Myocyte (in vitro differentiated cells): ENCODE measurements around the gene ACSL6. TPM values are rescaled to one million over a fixed set of nuclear protein-coding genes. Genes with fewer than 3 reads are reported as not detected.

Experiments
- DNase-seq: peaks from one replicate; pipeline ENCODE4 v3.0.0-alpha.2; 2012; ENCODE audit warnings: low read depth
- polyA plus RNA-seq: library from polyadenylated mRNA; unstranded; fragments of >200 nt; gene quantifications from one replicate; pipeline ENCODE4 v1.2.1, GENCODE V29; 2012; ENCODE audit warnings: missing spikeins
- total RNA-seq: library from RNA; depleted of rRNA; stranded (reverse); fragments of >200 nt; gene quantifications from 2 replicates; pipeline ENCODE4 v1.2.3, GENCODE V29; 2014

The ACSL6 gene, protein sequence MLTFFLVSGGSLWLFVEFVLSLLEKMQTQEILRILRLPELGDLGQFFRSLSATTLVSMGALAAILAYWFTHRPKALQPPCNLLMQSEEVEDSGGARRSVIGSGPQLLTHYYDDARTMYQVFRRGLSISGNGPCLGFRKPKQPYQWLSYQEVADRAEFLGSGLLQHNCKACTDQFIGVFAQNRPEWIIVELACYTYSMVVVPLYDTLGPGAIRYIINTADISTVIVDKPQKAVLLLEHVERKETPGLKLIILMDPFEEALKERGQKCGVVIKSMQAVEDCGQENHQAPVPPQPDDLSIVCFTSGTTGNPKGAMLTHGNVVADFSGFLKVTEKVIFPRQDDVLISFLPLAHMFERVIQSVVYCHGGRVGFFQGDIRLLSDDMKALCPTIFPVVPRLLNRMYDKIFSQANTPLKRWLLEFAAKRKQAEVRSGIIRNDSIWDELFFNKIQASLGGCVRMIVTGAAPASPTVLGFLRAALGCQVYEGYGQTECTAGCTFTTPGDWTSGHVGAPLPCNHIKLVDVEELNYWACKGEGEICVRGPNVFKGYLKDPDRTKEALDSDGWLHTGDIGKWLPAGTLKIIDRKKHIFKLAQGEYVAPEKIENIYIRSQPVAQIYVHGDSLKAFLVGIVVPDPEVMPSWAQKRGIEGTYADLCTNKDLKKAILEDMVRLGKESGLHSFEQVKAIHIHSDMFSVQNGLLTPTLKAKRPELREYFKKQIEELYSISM
- total RNA-seq, result 0.31 and 1.3 TPM in 2 replicates
- 0.57 TPM for polyA plus RNA-seq

DNA sequence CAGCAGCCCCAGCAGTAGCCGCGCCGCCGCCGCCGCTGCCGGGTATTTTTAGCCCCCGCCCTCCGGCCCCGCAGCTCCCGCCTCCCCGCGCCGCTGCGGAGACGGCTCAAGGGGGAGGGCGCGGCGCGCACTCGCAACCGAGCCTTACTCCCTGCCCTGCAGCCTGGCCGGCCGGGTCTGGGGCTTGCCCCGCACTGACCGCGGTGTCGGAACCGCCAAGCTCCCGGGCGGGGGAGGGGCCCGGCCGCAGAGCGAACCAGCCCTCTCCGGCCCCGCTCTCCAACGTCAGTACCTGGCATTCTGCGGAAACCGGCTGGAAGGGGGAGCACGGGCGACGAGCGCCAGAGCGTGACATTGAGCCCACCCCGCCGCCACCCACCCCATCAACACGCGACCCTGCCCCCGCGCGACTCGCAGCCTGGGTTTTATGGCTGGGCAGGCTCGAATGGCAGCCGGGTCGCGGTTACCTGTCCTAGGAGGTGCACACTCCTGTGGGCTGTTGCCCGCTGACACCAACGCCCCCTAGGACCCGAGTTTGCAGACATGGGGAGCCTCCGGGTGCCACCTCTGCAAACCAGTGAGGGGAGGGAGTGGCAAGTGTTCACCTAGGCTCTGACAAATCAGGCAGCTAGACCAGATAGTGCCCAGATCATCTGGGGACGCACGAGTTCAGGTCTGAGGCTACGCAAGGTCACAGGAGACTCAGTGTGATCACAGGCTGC is at the start of gene ACSL6:
Gene ACSL6, minus strand, starts transcription at position 37 of the 722 bp plus-strand sequence. CDS start 105 bp downstream, outside the sequence.
- no peak for DNase-seq

DNA sequence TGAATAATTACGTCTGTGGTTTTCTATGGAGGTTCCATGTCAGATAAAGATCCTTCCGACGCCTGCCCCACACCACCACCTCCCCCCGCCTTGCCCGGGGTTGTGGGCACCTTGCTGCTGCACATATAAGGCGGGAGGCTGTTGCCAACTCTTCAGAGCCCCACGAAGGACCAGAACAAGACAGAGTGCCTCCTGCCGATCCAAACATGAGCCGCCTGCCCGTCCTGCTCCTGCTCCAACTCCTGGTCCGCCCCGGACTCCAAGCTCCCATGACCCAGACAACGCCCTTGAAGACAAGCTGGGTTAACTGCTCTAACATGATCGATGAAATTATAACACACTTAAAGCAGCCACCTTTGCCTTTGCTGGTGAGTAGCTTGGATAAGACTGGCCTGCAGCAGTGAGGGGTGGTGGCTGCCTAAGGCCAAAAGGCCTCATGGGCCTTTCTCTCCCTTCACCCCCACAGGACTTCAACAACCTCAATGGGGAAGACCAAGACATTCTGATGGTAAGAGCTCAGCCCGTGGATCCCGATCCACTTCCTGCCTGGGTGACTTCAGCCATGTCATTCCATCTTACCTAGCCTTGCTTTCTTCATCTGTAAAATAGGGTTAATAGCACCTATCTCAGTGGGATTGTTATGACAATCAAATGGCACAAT is 49.2 kb upstream of the ACSL6 start, which contains the start of gene IL3:
Gene IL3, plus strand, starts transcription at position 155 of the 661 bp plus-strand sequence. Its CDS starts 52 bp downstream, at position 207.
- no peak for DNase-seq

DNA sequence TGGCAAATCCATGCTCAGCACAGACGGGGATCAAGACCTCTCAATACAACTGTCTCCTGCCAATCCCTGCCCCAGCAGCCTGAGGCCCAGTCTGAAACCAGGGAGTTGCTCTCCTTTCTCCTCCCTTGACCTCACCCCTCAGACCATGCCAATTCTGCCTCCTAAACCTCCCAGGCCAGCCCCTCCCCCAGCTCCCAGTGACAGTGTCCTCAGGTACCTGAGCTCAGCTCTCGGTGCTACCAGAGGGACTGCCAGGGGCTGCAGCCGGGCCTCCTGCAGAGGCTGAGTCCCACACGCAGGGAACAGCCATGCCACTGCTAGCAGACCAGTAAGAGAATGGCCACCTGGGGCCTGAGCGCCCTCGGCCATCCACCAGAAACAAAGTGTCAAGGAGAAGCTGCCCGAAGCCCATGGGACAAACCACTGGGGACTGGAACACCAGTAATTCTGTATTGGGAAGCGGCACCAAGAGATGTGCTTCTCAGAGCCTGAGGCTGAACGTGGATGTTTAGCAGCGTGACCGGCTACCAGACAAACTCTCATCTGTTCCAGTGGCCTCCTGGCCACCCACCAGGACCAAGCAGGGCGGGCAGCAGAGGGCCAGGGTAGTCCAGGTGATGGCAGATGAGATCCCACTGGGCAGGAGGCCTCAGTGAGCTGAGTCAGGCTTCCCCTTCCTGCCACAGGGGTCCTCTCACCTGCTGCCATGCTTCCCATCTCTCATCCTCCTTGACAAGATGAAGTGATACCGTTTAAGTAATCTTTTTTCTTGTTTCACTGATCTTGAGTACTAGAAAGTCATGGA is 48.4 kb upstream of the ACSL6 start:
- DNase-seq, result no peak

DNA sequence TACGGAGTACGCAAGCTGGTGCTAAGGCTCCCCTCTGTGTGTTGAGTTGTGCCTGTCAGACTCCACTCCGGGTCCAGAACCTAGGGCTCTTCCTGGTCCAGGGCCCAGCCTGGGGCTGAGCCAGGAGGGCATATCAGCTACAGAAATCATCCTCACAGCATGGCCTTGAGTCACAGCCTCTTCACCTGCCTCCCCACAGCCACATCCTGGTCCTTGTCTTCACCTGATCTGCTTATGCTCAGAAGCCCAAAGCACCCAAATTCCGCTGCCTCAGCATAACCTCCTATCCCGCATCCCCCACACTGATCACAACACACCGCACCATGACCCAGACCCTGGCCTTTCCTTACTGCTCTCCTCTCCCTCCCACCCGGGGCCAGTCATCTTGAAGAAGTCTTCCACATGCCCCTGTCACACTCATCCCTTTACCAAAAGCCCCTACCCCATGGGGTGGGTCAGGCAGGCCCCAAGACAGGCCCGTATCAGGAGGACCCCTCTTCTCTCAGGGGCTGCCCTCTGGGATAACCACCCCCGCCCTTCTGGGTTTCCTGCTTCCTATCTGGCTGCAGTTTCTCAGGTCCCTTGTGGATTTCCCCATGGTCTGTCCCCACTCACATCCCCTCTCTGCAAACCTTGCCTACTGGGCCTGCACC is 47.7 kb upstream of the ACSL6 start:
- no peak for DNase-seq

DNA sequence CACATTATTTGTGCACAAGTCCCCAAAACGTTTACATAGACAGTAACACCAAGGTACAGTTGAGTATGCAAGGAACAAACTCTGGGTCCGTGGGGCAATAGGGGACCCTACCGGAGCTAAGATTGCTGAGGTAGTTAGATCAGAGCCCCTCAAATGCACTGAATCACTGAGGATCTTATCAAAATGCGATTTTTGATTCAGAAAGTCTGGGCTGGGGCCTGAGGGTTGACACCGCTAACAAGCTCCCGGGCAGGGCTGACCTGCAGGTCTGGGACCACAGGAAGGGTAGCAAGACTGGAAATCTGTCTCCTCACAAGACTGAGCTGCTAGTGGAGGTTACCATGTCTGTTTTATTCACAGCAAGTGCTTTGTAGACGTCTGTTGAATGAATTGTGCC is 47.2 kb upstream of the ACSL6 start:
- DNase-seq, result no peak

DNA sequence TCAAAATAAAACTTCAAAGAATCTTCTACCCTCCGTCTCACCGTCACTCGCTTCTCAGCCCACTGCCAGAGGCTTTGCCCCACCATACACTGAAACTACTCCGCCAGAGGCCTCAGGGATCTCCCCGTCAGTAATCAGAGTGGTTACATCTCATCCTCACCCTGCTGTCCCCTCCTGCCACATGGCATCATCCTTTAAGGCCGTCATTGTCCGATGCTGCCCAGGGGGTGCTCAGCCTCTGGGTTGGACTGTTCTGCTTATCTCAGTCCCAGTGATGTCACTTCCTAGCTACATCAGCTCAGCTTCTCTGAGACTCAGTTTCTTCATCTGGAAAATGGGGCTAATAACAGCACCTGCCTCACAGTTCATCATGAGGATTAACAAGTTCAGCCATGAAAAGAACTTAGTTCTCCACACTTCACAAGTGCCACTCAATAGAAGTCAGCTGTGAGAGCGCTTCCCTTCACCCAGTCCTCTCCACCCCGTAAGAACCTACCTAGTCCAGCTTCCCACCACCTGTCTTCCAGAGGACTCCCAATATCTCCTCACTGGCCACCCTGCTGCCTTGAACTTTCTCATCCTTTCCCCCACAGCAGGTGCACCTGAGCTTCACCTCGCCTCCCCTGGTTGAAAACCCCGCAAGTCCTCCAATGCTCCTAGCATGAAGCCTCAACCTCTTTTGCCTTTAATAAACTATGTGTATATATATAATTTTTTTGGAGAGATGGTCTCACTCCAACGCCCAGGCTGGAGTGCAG is 46.2 kb upstream of the ACSL6 start:
- DNase-seq, result no peak

DNA sequence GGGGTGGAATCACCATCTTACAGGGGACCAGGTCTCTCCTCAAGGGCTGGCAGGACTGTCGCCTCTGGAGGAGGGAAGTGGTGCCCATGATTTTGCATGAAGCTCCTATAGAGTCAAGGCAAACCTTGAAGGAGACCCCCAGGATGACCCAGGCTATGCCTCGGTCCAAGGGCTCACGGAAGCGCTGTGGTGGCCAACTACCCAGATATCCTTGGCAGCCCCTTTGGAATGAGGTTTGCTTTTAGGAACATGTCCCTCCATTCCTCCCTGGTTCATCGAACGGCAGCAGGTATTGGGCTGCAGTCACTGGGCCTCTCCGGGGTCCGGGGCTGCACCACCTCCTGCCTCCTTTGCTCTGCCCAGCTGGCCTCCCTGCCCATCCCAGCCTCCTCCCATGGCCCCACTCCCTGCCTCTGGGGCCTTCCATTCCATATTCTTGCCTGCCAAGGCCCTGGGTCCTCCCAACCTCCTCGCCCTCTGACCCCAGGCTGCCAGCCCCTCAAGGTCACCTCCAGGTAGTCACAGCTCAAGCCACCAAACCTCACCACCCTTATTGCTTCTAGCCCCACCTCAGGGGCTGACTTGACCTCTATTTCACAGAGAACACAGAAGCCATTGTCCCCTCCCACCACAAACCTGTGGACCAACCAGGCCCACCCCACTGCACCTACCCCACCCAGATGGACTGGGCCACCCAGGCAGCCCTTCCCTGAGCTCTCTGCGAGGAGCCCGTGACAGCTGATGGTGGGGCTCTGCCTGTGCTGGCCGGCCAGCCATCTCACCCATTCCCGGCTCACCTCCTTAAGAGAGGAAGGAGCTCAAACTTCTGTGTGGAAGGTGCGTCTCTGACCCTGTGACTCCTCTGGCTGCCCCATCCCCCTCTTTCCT is 45.4 kb upstream of the ACSL6 start:
- no peak for DNase-seq

DNA sequence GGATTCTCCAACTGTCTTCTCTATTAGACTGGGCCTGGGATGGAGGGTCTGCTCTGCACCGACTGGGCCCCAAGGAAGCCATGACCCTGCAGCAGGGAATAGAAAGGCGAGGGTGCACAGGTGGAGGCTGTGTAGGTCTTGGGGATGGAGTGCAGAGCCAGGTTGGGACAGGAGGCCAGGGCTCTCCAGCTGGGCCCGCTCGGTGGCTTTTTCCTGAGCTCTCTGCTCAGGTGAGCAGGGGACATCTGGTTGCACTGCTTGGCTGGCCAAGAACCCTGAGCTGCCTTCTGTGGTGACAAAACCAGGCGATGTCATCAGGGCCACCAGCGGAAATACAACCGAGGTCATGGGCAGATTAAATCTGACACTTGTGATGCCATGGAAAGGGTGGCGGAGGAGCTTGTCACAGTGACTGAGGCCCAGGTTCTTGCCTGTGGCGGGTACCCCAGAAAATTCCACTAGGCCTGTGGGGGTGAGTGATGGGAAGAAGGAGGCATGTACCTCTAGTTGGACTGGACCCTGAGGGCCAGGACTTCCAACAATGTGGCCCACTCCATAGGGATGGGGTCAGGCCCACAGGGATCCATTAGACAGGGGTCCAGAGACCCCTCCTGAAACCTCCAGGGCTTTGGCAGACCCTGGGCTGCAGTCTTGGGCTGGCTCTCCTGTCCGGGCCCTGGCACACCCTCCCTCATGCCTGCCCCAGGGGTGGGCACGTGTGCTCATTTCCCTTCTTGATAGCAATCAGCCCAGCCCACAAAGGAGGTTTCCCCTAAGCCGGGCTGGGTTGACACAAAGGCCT is 44.6 kb upstream of the ACSL6 start:
- no peak for DNase-seq

DNA sequence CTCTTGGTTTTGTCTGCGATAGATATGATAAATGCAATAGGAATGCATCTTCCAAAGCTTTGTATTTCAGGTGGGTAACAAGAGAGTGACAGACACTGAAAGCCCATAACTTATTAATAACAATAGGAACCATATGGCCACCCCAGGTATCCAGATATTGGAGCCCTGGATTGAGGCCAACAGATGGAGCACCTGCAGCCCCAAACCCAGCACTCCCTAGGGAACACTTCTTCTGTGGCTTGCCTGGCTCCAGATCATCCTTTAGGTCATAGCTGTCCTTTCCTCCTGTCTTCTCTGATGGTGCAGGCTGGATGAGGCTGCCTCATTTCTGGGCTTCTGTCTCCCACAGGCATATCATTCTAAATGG is 44.0 kb upstream of the ACSL6 start:
- DNase-seq, result no peak

DNA sequence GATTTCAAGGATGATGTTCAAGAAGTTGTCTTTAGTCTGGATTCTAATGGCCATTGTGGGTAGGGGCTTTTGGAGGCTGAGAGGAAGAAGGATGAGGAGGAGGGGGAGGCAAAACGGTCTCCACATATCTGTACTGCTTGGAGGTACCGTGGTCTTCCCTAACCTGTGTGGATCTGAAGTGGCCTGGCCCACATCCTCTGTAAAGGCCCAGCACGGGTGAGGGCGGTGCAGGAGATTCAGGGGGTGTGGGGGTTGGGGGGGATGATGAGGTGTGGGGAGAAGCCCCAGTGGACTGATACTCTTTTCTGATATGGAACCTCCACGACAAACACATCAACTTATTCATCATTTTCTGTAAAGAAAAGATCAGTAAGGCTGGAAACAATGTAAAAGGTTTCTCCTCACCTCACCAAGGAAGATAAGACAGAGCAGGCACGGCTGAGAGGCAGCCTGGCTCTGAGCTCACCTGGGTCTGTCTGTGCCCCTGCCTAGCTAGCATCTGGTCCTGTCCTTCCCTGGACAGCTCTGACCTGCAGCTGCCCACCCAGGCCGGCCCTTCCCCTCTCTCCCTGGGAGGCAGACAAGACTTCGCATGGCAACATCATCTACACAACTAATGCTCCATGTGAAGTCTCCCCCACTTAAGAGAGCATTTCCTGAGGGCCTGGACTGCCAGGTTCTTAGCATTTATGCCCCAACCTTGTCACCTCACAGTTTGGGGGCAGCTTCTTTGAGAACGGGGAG is 43.4 kb upstream of the ACSL6 start:
- no peak for DNase-seq

DNA sequence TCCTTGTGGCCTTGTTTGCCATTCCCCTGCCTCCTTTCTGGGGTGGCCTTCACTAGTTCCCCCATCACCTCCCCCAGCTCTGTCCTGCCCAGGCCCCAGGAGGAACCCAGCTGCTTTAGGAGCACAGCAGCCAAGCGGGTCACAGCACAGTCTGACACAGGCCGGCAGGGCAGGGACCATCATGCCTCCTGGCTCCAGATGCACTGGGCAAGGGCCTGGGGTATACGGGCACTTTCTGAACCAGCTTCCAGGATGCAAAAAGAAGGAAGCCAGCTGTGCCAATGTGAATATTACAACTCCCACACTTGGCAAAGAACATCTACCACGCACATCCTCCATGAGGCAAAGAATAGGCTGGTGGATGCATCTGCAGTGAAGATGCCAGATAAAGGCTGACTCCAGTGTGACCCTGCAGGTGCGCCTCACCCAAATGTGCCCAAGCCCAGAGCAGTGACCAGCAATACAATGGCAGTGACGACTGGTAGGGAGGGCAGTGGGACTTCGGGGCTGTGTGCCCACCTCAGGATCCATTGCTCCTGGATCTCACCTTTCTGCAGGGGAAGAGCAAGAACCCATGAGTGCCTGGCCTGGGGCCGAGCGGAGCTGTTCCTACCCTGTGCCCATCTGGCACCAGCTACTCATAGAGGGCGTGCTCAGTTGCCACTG is 42.7 kb upstream of the ACSL6 start:
- no peak for DNase-seq

DNA sequence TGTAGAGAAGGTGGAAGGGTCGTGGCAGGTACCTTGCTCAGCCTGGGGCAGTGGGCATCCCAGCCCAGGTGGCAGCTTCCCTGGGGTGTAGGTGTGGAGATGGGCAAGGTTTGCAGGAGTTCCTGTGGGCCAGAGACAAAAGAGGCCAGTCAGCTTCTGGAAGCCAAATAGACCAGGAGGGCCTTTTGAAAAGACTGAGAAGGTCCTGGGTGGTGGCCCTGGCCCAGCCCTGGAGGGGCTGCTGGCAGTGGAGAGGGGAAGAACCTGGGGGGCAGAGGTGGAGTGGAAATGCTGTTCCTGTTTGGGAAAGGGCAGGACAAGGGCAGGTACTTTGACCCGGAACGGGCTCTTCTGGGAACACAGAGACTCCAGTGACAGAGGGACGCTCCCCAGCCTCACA is 42.0 kb upstream of the ACSL6 start:
- DNase-seq, result no peak

DNA sequence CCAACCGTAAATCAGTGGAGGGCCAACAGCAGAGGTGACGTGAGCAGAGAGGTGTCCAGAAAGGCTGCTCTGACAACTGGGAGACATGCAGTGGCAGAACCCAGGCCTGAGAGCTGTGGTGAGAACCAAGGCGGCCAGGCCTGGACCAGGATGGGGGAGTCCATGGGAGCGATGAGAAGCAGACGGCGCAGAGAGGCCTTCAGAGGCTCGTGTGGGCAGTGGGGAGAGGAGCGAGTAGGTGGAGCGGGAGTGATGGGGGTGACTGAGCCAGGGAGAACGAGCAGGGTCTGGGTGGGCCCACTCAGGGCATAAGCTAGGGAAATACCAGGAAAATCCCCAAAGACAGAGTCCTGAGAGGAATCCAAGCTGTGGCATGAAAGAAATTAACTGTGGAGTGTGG is 41.1 kb upstream of the ACSL6 start:
- no peak for DNase-seq

DNA sequence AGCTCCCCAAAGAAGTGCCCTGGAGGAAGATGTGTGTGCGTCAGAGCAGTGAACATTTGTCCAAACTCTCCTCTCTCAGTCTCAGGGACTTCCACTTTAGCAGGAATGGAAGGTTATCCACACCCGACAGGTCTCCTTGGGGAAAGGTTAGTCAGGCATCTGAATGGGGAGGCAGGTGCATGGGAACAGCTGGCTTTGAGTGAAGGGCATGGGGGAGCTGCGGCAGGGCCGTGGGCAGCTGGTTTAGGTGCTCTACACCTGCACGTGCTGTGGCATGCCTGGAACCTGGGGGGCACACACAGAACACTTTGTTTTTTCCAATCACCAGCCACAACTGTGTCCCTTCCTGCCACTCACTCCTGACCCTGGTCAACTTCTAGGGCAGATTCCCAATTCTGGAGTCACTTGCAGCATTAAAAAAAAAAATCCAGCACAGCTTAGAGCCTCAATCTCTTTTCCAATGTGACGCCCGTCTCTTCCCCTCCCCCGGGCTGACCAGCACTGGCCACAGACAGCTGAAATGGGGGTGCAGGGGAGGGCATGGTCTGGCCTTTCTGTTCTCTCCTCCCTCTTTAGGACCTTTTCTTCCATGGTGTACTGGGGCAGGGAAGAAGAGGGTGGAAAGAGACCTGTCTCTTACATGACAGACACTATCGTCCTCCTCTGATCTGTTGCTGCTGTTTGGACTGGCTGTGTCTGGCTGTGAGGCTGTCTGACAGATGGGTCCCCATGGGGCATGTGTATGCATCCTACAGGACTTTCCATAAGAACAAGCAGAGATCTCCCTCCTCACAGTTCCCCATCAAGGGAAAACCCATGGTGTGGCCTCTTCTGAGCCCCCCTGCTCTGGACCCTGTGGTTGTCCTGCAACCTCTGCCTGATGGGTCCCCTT is 39.4 kb upstream of the ACSL6 start:
- DNase-seq, result no peak

DNA sequence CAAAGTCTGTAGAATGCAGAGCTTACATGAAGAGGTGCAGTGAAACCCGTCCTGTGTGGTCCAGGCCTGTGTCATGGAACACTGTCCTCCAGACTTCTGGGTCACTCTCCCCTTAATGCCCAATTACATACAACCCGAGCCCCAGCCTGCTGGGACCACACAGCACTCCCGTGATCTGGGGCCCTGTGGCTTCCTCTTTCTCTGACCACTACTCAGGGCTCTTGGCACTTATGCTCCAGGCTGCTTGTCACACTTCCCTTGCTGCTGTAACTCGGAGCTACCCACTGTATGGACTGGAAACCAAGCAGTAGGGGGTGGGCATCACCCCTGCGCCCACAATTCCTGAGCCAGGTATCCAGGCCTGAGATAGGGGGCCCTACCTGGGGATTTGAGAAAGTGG is 38.7 kb upstream of the ACSL6 start:
- no peak for DNase-seq
